ENCODE data around the gene DTX1.

DTX1 gene

GRCh38 chr12:113056631-113057488, at the start of gene DTX1:
DTX1 (plus strand) TSS chr12:113056730; CDS start chr12:113058193, 1,463 bp downstream.
- TF ChIP-seq CTCF (IDR thresholded peaks at IDR 0.05; ENCODE audit: insufficient read depth, low read depth, low read length, missing control alignments): no peak
- no peak for DNase-seq (ENCODE audit: low read depth)
- no peak within 1 kb of the TSS for H3K4me3 ChIP-seq (ENCODE audit: low read length)

GRCh38 chr12:113007166-113007565, 49.4 kb upstream of the DTX1 start:
- peak; percentile 52 for DNase-seq (ENCODE audit: low read depth)
- TF ChIP-seq CTCF (IDR thresholded peaks at IDR 0.05; ENCODE audit: insufficient read depth, low read depth, low read length, missing control alignments): no peak
- no peak overlapping the region for H3K4me3 ChIP-seq (ENCODE audit: low read length)

- no peak overlapping the region for H3K4me3 ChIP-seq (ENCODE audit: low read length)
- DNase-seq (ENCODE audit: low read depth): no peak
- no peak for TF ChIP-seq CTCF (IDR thresholded peaks at IDR 0.05; ENCODE audit: insufficient read depth, low read depth, low read length, missing control alignments)
These were observed 45.8 kb upstream of the DTX1 start for GRCh38 chr12:113010701-113011100.

DNA sequence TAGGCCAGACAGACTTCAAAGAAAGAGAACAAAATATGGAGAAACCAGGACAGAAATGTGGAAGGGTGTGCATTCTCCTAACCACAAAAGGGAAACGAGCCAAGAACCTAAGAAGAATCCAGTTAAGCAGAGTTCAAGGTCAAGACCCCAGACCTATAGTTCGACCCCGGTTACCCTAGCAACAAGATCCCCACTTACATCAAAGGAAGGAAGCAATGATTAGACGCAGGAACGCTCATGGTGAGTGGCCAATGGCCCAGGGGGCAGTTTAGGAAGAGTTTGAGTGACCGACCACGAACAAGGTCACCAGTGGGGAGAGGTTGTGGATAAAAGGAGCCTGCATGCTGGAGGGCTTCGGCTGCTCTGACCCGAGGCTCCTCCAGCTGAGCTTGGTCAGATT, 42.0 kb upstream of the DTX1 start:
- no peak overlapping the region for H3K4me3 ChIP-seq (ENCODE audit: low read length)
- TF ChIP-seq CTCF (IDR thresholded peaks at IDR 0.05; ENCODE audit: insufficient read depth, low read depth, low read length, missing control alignments): no peak
- no peak for DNase-seq (ENCODE audit: low read depth)

DNA sequence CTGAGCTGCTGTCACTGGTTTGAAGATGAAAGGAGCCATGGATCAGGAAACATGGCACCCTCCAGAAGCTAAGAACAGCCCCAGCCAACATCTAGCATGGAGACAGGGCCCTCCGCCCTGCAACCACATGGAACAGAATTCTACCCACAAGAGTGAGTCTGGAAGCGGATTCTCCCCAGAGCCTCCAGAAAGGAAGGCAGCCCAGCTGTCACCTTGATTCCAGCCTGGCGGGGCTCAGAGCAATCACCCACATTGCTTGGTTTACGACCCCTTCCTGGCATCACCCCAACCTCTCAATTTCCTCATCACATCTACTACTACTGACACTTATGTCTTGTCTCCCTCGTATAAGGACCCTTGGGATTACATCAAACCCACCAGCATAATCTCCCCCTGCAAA, 39.7 kb upstream of the DTX1 start:
- H3K4me3 ChIP-seq (ENCODE audit: low read length): no peak overlapping the region
- no peak for DNase-seq (ENCODE audit: low read depth)
- TF ChIP-seq CTCF (IDR thresholded peaks at IDR 0.05; ENCODE audit: insufficient read depth, low read depth, low read length, missing control alignments): no peak

DNA sequence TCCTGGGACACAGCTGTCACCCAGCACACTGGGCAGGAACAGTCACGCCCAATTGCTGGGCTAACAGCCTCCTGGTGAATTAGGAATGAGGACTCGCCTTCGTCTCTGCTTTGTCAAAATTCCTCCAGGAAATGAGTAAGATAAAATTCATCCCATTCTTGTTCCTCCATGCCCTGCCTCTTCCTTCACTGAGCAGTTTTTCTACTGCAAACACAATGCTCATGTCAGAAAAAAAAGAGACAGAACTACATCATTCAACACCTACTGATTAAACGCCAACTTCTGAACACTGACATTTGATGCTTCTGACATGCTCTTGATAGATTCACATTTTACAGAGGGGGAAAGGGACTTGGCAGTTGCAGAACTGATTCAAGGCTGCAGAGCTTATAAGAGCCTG, 37.5 kb upstream of the DTX1 start:
- H3K4me3 ChIP-seq (ENCODE audit: low read length): no peak overlapping the region
- no peak for TF ChIP-seq CTCF (IDR thresholded peaks at IDR 0.05; ENCODE audit: insufficient read depth, low read depth, low read length, missing control alignments)
- peak; percentile 75 for DNase-seq (ENCODE audit: low read depth)

GRCh38 chr12:113021500-113021899, 35.0 kb upstream of the DTX1 start:
- no peak overlapping the region for H3K4me3 ChIP-seq (ENCODE audit: low read length)
- peak; percentile 47 for DNase-seq (ENCODE audit: low read depth)
- TF ChIP-seq CTCF (IDR thresholded peaks at IDR 0.05; ENCODE audit: insufficient read depth, low read depth, low read length, missing control alignments): no peak

Measured in epithelial cell of esophagus (primary cell).